SK-N-SH treated with all-trans-retinoic acid at 6 μM for 48 hours (cell line): ENCODE measurements around the gene AP3D1.

Experiments used
- ATAC-seq: fragments of 200-7000 bp; cut with Tn5 transposase; 3 replicates; pipeline ENCODE4 v1.9.1; 2020; ENCODE audit warnings: mild to moderate bottlenecking, moderate library complexity
- ARNTL ChIP-seq: fragments of 450-650 bp; formaldehyde crosslinking; IDR thresholded peaks from 2 replicates; pipeline ENCODE4 v1.5.0; 2020; ENCODE audit warnings: low read depth, mild to moderate bottlenecking, moderate library complexity, borderline replicate concordance
- BACH2 ChIP-seq: fragments of 250-450 bp; sonication (Bioruptor Pico); IDR thresholded peaks from 2 replicates; pipeline ENCODE4 v1.9.0; 2021; ENCODE audit warnings: mild to moderate bottlenecking, borderline replicate concordance
- CSDC2 ChIP-seq: fragments of 250-450 bp; sonication (Bioruptor Pico); IDR thresholded peaks from 2 replicates; pipeline ENCODE4 v1.5.0; 2020; ENCODE audit warnings: mild to moderate bottlenecking, moderate library complexity
- CSRNP3 ChIP-seq: fragments of 250-450 bp; sonication (Bioruptor Pico); IDR thresholded peaks from 2 replicates; pipeline ENCODE4 v1.5.1; 2021; ENCODE audit warnings: mild to moderate bottlenecking, moderate library complexity
- ESRRG ChIP-seq: fragments of 250-450 bp; sonication (Bioruptor Pico); IDR thresholded peaks from 2 replicates; pipeline ENCODE4 v1.6.1; 2021; ENCODE audit warnings: mild to moderate bottlenecking
- GLIS3 ChIP-seq: fragments of 250-450 bp; sonication (Bioruptor Pico); IDR thresholded peaks from 2 replicates; pipeline ENCODE4 v1.5.0; 2020; ENCODE audit warnings: mild to moderate bottlenecking, moderate library complexity
- ISL1 ChIP-seq: fragments of 250-450 bp; sonication (Bioruptor Pico); IDR thresholded peaks from 2 replicates; pipeline ENCODE4 v2.1.2; 2022; ENCODE audit warnings: mild to moderate bottlenecking, moderate library complexity
- OSR1 ChIP-seq: fragments of 250-450 bp; sonication (Bioruptor Pico); IDR thresholded peaks from 2 replicates; pipeline ENCODE4 v1.8.0; 2022; ENCODE audit warnings: moderate library complexity, mild to moderate bottlenecking, inconsistent platforms
- PATZ1 ChIP-seq: fragments of 250-450 bp; sonication (Bioruptor Pico); IDR thresholded peaks from 2 replicates; pipeline ENCODE4 v1.8.0; 2020; ENCODE audit warnings: mild to moderate bottlenecking, moderate library complexity, borderline replicate concordance
- POU6F1 ChIP-seq: fragments of 250-450 bp; sonication (Bioruptor Pico); IDR thresholded peaks from 2 replicates; pipeline ENCODE4 v1.8.0; 2021; ENCODE audit warnings: low read depth, mild to moderate bottlenecking, moderate library complexity, borderline replicate concordance
- PPARA ChIP-seq: fragments of 250-450 bp; sonication (Bioruptor Pico); IDR thresholded peaks from 2 replicates; pipeline ENCODE4 v1.5.0; 2020; ENCODE audit warnings: mild to moderate bottlenecking, borderline replicate concordance
- RARB ChIP-seq: fragments of 250-450 bp; sonication (Bioruptor Pico); IDR thresholded peaks from 2 replicates; pipeline ENCODE4 v1.8.0; 2021; ENCODE audit warnings: mild to moderate bottlenecking, moderate library complexity
- SNAI2 ChIP-seq: fragments of 250-450 bp; sonication (Bioruptor Pico); IDR thresholded peaks from 2 replicates; pipeline ENCODE4 v1.5.0; 2020; ENCODE audit warnings: mild to moderate bottlenecking, moderate library complexity
- TCF4 ChIP-seq: fragments of 250-450 bp; sonication (Bioruptor Pico); IDR thresholded peaks from 2 replicates; pipeline ENCODE4 v1.8.0; 2021; ENCODE audit warnings: mild to moderate bottlenecking, moderate library complexity, borderline replicate concordance
- TOX ChIP-seq: fragments of 250-450 bp; sonication (Bioruptor Pico); IDR thresholded peaks from 2 replicates; pipeline ENCODE4 v1.8.0; 2021; ENCODE audit warnings: mild to moderate bottlenecking, moderate library complexity, borderline replicate concordance
- ZC3H10 ChIP-seq: fragments of 250-450 bp; sonication (Bioruptor Pico); IDR thresholded peaks from 2 replicates; pipeline ENCODE4 v1.5.1; 2021; ENCODE audit warnings: mild to moderate bottlenecking, moderate library complexity
- ZFP3 ChIP-seq: fragments of 250-450 bp; sonication (Bioruptor Pico); IDR thresholded peaks from 2 replicates; pipeline ENCODE4 v1.5.0; 2020; ENCODE audit warnings: mild to moderate bottlenecking, moderate library complexity
- ZFP30 ChIP-seq: fragments of 450-650 bp; formaldehyde crosslinking; IDR thresholded peaks from 2 replicates; pipeline ENCODE4 v1.5.0; 2022; ENCODE audit warnings: mild to moderate bottlenecking, moderate library complexity
- ZNF70 ChIP-seq: fragments of 450-650 bp; formaldehyde crosslinking; IDR thresholded peaks from 2 replicates; pipeline ENCODE4 v1.5.0; 2020; ENCODE audit warnings: mild to moderate bottlenecking, moderate library complexity
- ZNF8 ChIP-seq: fragments of 450-650 bp; formaldehyde crosslinking; IDR thresholded peaks from 2 replicates; pipeline ENCODE4 v1.5.0; 2020; ENCODE audit warnings: mild to moderate bottlenecking, moderate library complexity
- TF ChIP-seq, protein P1 (sequence below): fragments of 250-450 bp; sonication (Bioruptor Pico); IDR thresholded peaks from 2 replicates; pipeline ENCODE4 v1.5.0; 2020; ENCODE audit warnings: mild to moderate bottlenecking, moderate library complexity
- TF ChIP-seq, protein P2 (sequence below): fragments of 250-450 bp; sonication (Bioruptor Pico); IDR thresholded peaks from 2 replicates; pipeline ENCODE4 v1.5.1; 2020; ENCODE audit warnings: low read depth, mild to moderate bottlenecking, moderate library complexity

AP3D1 gene

GRCh38 chr19:2103045-2103707 is 48.2 kb downstream of the AP3D1 start:
- no peak for TF ChIP-seq ESRRG
- no peak for TF ChIP-seq TOX (CRISPR knock-in tag)
- no peak for TF ChIP-seq SNAI2
- TF ChIP-seq OSR1 (CRISPR knock-in tag): no peak
- TF ChIP-seq ARNTL: no peak

DNA sequence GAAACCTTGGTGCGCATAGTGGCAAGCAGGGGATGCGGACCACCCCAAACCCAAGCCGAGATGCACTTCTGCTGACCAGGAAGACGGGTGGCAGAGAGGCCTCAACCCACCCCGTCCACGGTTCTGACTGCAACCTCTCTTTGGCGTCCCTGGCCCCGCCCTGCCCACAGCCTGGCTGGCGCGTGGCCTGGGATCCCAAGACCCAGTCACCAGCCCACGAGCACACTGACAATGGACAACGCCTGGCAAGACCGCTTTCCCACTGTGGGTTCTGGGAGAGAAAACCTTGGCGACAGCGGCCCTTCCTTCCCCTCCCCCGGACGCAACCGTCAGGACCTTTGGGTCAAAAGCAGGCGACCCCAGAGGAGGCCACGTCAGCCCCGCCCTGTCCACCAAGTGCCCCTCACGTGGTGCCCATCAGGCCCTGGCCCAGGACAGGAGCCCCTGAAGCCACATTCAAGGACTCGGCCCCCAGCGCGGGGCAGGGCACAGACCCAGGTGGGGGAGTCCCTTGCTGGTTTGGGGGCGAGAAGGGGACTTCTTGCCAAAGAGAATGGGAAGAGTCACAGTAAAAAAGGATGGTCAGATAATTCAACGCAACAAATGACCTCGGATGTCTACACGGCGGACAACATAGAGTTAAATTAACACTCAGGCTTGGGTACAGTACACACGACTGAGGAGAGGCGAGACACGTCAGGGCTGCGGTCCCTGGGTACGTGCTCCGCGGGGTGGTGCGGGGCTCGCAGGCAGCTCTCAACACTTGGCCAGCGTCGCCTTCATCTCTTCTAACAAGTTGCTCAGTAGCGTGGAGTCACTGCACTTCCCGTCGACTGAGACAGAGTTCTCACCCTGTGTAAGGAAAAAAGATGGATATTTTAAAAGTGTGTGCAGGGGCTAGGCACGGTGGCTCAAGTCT is 49.7 kb downstream of the AP3D1 start:
- TF ChIP-seq ZNF70 (CRISPR knock-in tag) (no peak), PATZ1 (CRISPR knock-in tag) (no peak), ZNF8 (CRISPR knock-in tag) (no peak), CSDC2 (CRISPR knock-in tag) (no peak), BACH2 (CRISPR knock-in tag) (no peak), TCF4 (CRISPR knock-in tag) (no peak), ESRRG (no peak), OSR1 (CRISPR knock-in tag) (no peak), CSRNP3 (CRISPR knock-in tag) (no peak), ARNTL (no peak), GLIS3 (CRISPR knock-in tag) (no peak), ZC3H10 (no peak), ZFP30 (no peak), SNAI2 (no peak), ISL1 (CRISPR knock-in tag) (no peak), RARB (no peak), ZFP3 (CRISPR knock-in tag) (no peak), POU6F1 (CRISPR knock-in tag) (no peak)
- TF ChIP-seq, protein P1, sequence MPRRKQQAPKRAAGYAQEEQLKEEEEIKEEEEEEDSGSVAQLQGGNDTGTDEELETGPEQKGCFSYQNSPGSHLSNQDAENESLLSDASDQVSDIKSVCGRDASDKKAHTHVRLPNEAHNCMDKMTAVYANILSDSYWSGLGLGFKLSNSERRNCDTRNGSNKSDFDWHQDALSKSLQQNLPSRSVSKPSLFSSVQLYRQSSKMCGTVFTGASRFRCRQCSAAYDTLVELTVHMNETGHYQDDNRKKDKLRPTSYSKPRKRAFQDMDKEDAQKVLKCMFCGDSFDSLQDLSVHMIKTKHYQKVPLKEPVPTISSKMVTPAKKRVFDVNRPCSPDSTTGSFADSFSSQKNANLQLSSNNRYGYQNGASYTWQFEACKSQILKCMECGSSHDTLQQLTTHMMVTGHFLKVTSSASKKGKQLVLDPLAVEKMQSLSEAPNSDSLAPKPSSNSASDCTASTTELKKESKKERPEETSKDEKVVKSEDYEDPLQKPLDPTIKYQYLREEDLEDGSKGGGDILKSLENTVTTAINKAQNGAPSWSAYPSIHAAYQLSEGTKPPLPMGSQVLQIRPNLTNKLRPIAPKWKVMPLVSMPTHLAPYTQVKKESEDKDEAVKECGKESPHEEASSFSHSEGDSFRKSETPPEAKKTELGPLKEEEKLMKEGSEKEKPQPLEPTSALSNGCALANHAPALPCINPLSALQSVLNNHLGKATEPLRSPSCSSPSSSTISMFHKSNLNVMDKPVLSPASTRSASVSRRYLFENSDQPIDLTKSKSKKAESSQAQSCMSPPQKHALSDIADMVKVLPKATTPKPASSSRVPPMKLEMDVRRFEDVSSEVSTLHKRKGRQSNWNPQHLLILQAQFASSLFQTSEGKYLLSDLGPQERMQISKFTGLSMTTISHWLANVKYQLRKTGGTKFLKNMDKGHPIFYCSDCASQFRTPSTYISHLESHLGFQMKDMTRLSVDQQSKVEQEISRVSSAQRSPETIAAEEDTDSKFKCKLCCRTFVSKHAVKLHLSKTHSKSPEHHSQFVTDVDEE (CRISPR knock-in tag): no peak
- TF ChIP-seq, protein P2, sequence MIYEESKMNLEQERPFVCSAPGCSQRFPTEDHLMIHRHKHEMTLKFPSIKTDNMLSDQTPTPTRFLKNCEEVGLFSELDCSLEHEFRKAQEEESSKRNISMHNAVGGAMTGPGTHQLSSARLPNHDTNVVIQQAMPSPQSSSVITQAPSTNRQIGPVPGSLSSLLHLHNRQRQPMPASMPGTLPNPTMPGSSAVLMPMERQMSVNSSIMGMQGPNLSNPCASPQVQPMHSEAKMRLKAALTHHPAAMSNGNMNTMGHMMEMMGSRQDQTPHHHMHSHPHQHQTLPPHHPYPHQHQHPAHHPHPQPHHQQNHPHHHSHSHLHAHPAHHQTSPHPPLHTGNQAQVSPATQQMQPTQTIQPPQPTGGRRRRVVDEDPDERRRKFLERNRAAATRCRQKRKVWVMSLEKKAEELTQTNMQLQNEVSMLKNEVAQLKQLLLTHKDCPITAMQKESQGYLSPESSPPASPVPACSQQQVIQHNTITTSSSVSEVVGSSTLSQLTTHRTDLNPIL (CRISPR knock-in tag): no peak
- no peak for ATAC-seq

More at GRCh38 chr19:2103045-2103707, 48.2 kb downstream of the AP3D1 start:
- ATAC-seq: no peak

GRCh38 chr19:2100719-2101061 is 50.7 kb downstream of the AP3D1 start:
- TF ChIP-seq ZFP3 (CRISPR knock-in tag) (no peak), ISL1 (CRISPR knock-in tag) (no peak), POU6F1 (CRISPR knock-in tag) (no peak), ZC3H10 (no peak), ESRRG (no peak), PPARA (CRISPR knock-in tag) (no peak), RARB (no peak)
- no peak for ATAC-seq
